Measurements from ENCODE around the gene KIAA2012.

DNA sequence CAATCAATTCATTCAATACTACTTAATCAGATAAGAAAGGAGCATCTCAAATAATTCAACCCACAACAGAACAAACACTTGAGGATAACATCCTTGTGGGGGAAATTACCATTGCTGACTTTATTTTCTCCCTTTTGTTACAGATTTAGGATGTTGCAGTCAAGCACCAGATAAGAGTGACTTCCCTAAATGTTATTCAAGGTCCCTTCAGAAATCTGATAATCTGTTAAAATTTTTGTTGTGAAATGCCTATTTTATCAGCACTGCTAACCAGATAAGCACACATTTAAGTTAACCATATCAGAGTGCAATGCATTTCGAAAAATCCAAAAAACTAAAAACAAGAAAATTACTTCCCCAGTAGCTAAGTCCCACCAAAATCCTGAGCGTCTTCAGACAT lies 131.8 kb downstream of the KIAA2012 start:
- no peak for TF ChIP-seq POLR2A (IDR thresholded peaks at IDR 0.05; ENCODE audit: low read length)
- TF ChIP-seq GATA1 (IDR thresholded peaks at IDR 0.05; ENCODE audit: low read depth, low read length), result no peak

All from erythroblast (primary cell).